Measurements from ENCODE around the gene SKA3.

The SKA3 gene

GRCh38 chr13:21115231-21115630 is 61.1 kb downstream of the SKA3 start:
- in situ Hi-C loops (cut with HindIII; ENCODE audit: low sequenced_read_pairs): no loop called here
- no peak overlapping the region for H3K4me3 ChIP-seq (ENCODE audit: low read depth, low read length)
- no peak for TF ChIP-seq CTCF (IDR thresholded peaks at IDR 0.05; ENCODE audit: low read depth, low read length, missing control alignments)
- no peak for DNase-seq (ENCODE audit: low read depth)

- in situ Hi-C loops (cut with HindIII; ENCODE audit: low sequenced_read_pairs): no loop called here
- no peak for TF ChIP-seq CTCF (IDR thresholded peaks at IDR 0.05; ENCODE audit: low read depth, low read length, missing control alignments)
Measured at GRCh38 chr13:21111546-21111945, 64.8 kb downstream of the SKA3 start.

GRCh38 chr13:21109168-21109567 is 67.2 kb downstream of the SKA3 start:
- in situ Hi-C loops (cut with HindIII; ENCODE audit: low sequenced_read_pairs): no loop called here
- TF ChIP-seq CTCF (IDR thresholded peaks at IDR 0.05; ENCODE audit: low read depth, low read length, missing control alignments): no peak
- no peak overlapping the region for H3K4me3 ChIP-seq (ENCODE audit: low read depth, low read length)
- no peak for DNase-seq (ENCODE audit: low read depth)

More at GRCh38 chr13:21111546-21111945, 64.8 kb downstream of the SKA3 start:
- no peak overlapping the region for H3K4me3 ChIP-seq (ENCODE audit: low read depth, low read length)
- no peak for DNase-seq (ENCODE audit: low read depth)

GRCh38 chr13:21106089-21106488 is 70.3 kb downstream of the SKA3 start:
- in situ Hi-C loops (cut with HindIII; ENCODE audit: low sequenced_read_pairs): no loop called here
- peak; percentile 54 for DNase-seq (ENCODE audit: low read depth)
- H3K4me3 ChIP-seq (ENCODE audit: low read depth, low read length): no peak overlapping the region
- no peak for TF ChIP-seq CTCF (IDR thresholded peaks at IDR 0.05; ENCODE audit: low read depth, low read length, missing control alignments)

- in situ Hi-C loops (cut with HindIII; ENCODE audit: low sequenced_read_pairs): no loop called here
- TF ChIP-seq CTCF (IDR thresholded peaks at IDR 0.05; ENCODE audit: low read depth, low read length, missing control alignments): no peak
- DNase-seq (ENCODE audit: low read depth): no peak
- no peak overlapping the region for H3K4me3 ChIP-seq (ENCODE audit: low read depth, low read length)
Measured at GRCh38 chr13:21104199-21105019, 71.9 kb downstream of the SKA3 start.

All from astrocyte of the cerebellum (primary cell).